Activated CD8-positive, alpha-beta memory T cell treated with anti-CD3 and anti-CD28 coated beads, Interleukin-2, amount 50 U/mL, for 1 hour (primary cell): ENCODE data around the gene PLSCR3.

Source experiments
- DNase-seq: peaks from one replicate; pipeline ENCODE4 v3.0.0-alpha.2; 2020; ENCODE audit errors: extremely low read depth

The PLSCR3 gene

DNA sequence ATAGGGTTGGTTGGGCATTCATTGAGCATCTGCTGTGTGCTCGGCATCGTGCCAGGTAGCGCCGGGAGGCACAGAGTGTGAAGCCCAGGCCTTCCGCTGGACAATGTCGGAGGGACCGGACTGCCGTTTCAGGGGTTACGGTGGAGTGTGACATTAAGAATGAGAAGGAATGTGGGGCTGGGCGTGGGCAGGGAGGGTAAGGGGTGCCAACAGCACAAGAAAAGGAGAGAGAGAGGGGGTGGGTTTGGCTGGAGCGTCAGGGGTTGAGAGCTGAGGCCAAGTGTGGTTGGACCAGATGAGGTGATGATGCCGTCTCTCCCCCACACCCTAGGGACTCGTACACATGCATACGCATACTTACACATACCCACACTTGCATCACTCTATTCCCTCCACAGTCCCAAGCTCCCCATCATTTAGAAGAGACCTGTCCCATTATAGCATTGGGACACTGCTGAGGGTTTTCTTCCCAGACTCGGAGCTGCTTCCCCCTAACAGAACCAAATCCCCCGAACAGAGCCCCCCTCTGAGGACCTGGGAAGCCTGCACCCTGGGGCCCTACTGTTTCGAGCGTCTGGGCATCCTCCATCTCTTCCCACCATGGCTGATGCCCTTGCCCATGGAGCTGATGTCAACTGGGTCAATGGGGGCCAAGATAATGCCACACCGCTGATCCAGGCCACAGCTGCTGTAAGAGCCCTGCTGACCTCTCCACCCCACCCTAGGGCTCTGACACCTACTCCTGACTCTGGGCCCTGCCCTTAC is 45.7 kb downstream of the PLSCR3 start:
- DNase-seq, result no peak

DNA sequence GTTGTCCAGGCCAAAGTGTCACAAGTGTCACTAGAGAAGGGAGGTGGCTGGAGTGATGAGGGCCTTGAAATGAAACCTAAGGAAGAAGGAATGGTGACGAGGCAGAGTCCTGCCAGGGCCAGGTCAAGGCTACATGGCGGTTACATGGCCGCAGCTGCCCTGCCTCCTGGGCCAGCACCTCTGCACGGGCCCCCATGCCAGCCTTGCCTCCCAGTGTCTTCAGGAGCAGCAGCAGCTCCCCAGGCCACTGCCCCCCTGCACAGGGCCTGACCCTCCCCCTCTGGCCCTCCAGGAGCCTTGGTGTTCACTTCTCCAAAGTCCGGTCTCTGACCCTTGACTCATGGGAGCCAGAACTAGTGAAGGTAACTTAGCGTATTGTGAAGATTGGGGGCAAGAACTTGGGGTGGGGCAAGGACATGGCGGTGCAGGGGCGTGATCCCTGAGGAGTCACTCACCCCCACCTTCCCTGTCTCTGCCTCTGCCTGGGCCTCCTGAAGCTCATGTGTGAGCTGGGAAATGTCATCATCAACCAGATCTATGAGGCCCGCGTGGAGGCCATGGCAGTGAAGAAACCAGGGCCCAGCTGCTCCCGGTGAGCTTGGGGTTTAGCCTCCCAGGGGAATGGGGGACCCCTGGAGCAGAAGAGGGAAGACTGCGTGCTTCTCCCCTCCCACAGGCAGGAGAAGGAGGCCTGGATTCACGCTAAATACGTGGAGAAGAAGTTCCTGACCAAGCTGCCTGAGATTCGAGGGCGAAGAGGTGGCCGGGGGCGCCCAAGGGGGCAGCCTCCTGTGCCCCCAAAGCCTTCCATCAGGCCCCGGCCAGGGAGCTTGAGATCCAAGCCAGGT is 46.5 kb downstream of the PLSCR3 start:
- no peak for DNase-seq

DNA sequence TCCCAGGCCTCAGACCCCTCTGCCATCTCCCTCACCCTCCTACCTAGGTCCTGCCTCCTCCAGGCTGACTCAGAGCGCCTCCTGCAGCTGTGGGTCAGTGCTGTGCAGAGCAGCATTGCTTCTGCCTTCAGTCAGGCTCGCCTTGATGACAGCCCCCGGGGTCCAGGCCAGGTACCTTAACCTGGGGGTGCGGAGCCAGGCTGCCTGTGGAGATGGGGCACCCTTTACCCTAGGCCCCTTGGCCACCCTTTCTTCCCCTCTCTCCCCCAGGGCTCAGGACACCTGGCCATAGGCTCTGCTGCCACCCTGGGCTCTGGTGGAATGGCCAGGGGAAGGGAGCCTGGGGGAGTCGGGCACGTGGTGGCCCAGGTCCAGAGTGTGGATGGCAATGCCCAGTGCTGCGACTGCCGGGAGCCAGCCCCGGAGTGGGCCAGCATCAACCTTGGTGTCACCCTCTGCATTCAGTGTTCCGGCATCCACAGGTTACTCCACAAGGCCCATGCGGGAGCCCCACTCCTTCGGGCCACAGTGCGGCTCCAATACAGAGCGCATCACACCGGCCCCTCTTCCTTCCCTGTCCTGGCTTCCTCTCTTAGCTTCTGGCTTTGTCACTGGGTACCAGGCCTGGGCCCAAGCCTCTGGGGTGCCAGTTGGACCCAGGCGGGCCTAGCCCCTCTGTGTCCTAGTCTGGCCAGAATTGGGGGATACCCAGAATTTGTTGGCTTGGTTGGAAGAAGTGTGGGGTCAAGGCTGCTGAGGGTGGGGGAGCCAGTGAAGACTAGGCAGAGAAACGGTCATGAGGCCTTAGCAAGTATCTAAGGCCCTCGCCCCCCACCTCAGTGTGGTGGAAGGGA is 47.3 kb downstream of the PLSCR3 start:
- no peak for DNase-seq

DNA sequence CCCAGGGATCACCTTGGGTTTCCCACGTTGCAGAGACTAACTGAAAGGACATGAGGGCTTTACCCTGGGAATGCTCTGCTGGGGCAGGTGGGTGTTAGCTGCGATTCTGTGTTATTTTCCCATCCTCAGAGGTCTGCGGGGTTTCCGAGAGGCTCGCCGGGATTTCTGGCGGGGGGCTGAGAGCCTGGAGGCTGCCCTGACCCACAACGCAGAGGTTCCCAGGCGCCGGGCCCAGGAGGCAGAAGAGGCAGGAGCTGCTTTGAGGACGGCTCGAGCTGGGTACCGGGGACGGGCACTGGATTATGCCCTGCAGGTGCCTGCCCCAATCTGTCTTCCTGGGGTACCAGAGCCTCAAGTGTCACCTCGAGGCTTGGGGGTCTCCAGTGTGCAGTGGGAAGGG is 51.1 kb downstream of the PLSCR3 start:
- DNase-seq, result no peak

DNA sequence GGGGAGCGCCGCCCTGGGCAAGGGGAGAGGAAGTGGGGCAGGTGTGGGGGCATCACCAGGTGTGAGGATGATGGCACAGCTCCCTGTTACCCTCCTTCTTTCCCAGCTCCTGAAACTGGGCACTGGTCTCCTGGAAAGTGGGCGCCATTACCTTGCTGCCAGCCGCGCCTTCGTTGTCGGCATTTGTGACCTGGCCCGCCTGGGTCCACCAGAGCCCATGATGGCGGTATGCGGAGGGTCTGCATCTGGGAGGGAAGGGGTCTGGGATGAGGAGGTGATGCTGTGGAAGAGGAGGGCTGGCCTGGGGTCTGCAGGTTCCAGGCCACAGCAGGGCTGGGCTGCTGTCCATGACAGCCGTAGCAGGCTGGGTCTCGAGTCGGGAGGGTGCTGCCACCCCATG is 52.5 kb downstream of the PLSCR3 start:
- DNase-seq, result no peak

DNA sequence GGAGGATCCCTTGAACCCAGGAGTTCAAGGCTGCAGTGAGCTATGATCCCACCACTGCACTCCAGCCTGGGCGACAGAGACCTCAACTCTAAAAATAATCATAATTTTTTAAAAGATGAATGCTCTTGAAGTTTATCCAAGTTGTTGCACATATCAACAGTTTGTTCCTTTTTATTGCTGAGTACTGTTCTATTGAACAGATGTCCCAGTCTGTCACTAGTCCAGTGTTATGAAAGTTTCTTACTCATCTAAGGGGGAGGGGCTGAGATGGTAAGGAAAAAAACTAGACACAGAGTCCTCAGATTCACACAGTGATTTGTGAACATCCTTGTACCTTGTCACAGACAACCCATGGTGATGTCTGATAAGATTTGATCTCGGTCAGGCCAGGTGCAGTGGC is 54.1 kb downstream of the PLSCR3 start:
- DNase-seq, result no peak
